ENCODE data around the gene CALCR. TPM values are rescaled to one million over a fixed set of nuclear protein-coding genes. Genes with fewer than 3 reads are reported as not detected.
A peak's percentile ranks its signal among the peaks of the same experiment; 100 is the strongest.

The CALCR gene
- total RNA-seq = under 1 TPM in 1 of 2 donors, not detected in 1; 0.16 TPM
- polyA plus RNA-seq (ENCODE audit: insufficient read length in 6 of 6) = not detected
- long read RNA-seq, donor 1 = 0 reads
- long read RNA-seq, donor 2 = 0 reads
- long read RNA-seq, donor 3 = 0 reads
- long read RNA-seq, donor 4 = 0 reads
- long read RNA-seq, donor 5 = 0 reads
- long read RNA-seq, donor 6 = 0 reads
- long read RNA-seq, donor 7 = 0 reads
- long read RNA-seq, donor 8 = 0 reads
- long read RNA-seq, donor 9 = 0 reads
- long read RNA-seq, donor 10 = 0 reads
- long read RNA-seq, donor 11 = 0 reads
- long read RNA-seq, donor 12 = 0 reads

DNA sequence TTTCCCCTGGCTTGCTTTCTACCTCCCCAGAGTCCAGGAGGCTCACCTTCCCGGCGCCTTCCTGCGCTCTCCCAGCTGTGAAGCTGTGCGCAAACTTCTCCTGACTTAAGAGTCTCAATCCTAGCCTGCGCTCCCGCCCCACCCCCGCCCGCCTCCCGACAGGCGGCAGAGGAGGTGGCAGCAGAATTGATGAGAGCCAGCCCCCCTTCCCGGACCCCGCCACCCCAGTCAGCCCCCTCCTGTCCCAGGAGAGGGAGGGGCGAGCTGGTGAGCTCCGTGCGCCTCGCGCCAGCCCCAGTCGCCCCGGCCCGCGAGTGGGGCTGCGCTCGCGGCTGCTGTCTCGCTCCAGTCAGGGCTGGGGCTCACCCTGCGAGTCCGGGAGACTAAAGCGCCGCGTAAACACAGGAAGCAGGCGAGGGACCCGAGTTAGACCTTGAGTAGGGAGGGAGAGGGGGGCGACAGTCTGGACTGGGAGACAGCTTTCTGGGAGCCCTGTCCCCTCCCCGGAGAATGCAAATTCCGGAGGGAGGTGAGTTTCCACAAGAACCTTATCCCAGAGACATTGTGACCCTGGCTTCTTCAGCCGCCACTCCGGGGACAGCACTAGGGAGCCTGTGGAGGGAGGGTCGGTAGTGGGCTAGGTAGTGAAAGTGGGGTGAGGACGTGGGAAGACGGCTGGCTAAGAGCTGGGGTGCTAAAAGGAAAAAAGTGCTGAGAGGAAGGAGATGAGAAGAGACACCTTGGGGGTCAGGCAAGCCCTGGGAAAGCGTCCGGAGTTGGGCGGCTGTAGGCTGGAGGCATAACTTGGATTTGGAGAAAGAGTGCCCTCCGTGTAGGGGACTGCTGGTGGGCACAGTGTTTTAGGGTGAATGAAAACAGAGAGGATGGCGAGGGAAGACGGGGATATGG lies at the start of gene CALCR:
TSS of gene CALCR (minus strand) at position 79 of the 909 bp plus-strand sequence. CDS start 87,743 bp downstream, outside the sequence.
- Histone ChIP-seq H3K27me3 (peaks cover 34 to 37% of the 10 kb centered on the region in 2 donors), H3K4me1 (no peaks in the 10 kb centered on the region), H3K36me3 (no peaks in the 10 kb centered on the region), H3K4me3 (peak within 1 kb of the TSS in 1 of 2 donors; percentile 20), H3K9me3 (no peaks in the 10 kb centered on the region), H3K27ac (no peak within 1 kb of the TSS)
- DNase-seq (peak in 3 of 4 donors; percentile 7 to 67 (median 33)), ATAC-seq (peak; percentile 77)
- TF ChIP-seq, protein P1, sequence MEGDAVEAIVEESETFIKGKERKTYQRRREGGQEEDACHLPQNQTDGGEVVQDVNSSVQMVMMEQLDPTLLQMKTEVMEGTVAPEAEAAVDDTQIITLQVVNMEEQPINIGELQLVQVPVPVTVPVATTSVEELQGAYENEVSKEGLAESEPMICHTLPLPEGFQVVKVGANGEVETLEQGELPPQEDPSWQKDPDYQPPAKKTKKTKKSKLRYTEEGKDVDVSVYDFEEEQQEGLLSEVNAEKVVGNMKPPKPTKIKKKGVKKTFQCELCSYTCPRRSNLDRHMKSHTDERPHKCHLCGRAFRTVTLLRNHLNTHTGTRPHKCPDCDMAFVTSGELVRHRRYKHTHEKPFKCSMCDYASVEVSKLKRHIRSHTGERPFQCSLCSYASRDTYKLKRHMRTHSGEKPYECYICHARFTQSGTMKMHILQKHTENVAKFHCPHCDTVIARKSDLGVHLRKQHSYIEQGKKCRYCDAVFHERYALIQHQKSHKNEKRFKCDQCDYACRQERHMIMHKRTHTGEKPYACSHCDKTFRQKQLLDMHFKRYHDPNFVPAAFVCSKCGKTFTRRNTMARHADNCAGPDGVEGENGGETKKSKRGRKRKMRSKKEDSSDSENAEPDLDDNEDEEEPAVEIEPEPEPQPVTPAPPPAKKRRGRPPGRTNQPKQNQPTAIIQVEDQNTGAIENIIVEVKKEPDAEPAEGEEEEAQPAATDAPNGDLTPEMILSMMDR (IDR thresholded peaks at IDR 0.05) = no peak
- intact Hi-C loops (cut with DNase I) = no loop called here

DNA sequence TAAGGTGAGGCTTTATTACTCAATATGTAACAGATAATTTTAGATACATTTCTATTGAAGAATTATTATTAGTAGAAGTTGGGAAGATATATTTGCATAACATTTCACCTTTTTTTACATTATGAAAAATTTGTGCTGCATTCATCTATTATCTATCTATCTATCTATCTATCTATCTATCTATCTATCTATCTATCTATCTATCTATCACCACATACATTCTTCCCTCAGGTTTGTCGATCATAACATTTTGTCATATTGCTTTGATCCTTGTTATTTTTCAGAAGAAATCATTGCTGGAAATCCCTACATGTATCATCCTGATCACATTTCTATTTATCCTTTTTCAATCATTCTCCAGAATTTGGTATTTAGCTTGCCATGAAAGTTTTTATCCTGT lies 49.3 kb upstream of the CALCR start:
- TF ChIP-seq, protein P1 (IDR thresholded peaks at IDR 0.05) = no peak
- no peak overlapping the region for H3K27ac ChIP-seq
- H3K36me3 ChIP-seq = no peaks in the 10 kb centered on the region
- ATAC-seq (no peak), DNase-seq (no peak)
- no peaks in the 10 kb centered on the region for H3K27me3 ChIP-seq
- H3K4me1 ChIP-seq = no peaks in the 10 kb centered on the region
- no peak overlapping the region for H3K4me3 ChIP-seq
- intact Hi-C loops (cut with DNase I) = no loop called here
- H3K9me3 ChIP-seq = no peaks in the 10 kb centered on the region

DNA sequence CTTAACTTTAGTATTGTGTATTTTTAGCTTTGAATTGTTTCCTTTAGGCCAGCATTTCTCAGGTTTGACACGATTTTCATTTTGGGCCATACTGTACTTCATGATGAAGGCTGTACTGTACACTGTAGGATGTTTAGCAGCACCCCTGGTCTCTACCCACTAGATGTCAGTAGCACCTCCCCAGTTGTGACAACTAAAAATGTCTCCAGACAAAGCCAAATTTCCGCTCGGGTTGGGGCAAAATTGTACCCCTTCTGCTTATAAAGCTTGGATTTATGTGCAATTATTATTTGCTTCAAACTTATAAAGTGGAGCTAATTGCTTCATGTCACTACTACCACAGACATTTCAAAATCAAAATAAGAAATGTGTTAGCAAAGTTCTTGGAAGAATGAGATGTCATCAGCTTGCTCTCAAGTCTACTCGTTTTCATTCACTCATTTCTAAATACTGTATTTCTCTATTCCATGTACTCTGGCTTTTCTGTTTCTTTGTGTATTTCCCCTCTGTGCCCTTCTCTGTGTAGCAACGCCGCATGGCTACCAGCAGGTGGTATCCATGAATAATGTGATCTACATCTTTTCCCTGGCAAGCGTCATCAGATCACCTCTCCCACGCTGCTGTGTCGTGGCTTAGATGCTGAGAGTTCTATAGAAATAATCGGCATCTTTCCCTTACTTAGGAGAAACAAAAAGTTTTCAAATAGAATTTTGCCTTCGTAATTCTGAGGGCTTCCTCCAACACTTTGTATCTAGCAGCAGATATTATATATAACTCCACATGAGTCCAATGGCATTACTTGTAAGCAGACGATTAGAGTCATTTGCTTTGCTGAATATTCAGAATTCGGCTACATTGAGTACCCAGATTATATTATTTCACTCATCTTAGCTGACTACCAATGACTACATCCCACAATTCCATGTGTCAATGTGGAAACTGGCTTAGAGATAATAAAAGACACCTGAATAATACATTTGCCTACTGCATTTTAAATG lies 47.8 kb upstream of the CALCR start:
- peak; percentile 54 for ATAC-seq
- Histone ChIP-seq H3K36me3 (no peaks in the 10 kb centered on the region), H3K4me3 (no peak overlapping the region), H3K27ac (no peak overlapping the region), H3K4me1 (no peaks in the 10 kb centered on the region), H3K9me3 (no peaks in the 10 kb centered on the region), H3K27me3 (no peaks in the 10 kb centered on the region)
- intact Hi-C loops (cut with DNase I) = no loop called here
- DNase-seq = peak in 1 of 4 donors; percentile 3
- TF ChIP-seq, protein P1 (IDR thresholded peaks at IDR 0.05) = no peak

DNA sequence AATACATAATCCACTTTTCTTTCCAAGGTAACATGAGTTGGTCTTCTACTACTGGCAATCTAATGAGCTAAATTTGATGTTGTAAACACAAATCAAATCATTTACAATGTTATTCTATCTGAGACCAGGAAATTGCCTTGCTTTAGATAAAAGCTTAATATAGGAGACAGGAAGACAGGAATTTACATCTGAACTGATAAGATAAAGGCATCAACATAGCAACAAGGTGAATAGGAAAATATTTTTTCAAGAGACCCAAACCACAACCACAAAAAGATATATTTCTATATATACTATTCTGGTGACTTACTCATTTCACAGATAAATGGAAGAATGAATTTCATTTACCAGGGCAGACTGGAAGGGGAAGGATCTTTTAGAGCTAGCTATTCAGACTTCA lies 46.3 kb upstream of the CALCR start:
- no peaks in the 10 kb centered on the region for H3K36me3 ChIP-seq
- H3K27me3 ChIP-seq = no peaks in the 10 kb centered on the region
- TF ChIP-seq, protein P1 (IDR thresholded peaks at IDR 0.05) = no peak
- intact Hi-C loops (cut with DNase I) = no loop called here
- H3K9me3 ChIP-seq = no peaks in the 10 kb centered on the region
- no peak overlapping the region for H3K4me3 ChIP-seq
- DNase-seq = no peak
- no peak for ATAC-seq
- no peaks in the 10 kb centered on the region for H3K4me1 ChIP-seq
- no peak overlapping the region for H3K27ac ChIP-seq
